Suppressor macrophage treated with lipopolysaccharide for 4 hours (primary cell): ENCODE results near the gene ZNF837.

Experiments
- DNase-seq: peaks from one replicate; pipeline ENCODE4 v3.0.0-alpha.2; 2020

The ZNF837 gene

GRCh38 chr19:58350001-58350861, 30.6 kb downstream of the ZNF837 start:
- no peak for DNase-seq

- DNase-seq, result no peak
Observed at GRCh38 chr19:58349590-58349989, 31.2 kb downstream of the ZNF837 start.

- DNase-seq, result peak; percentile 18
Observed at GRCh38 chr19:58348080-58348479, 32.8 kb downstream of the ZNF837 start.

- DNase-seq, result peak; percentile 85
Observed at GRCh38 chr19:58346961-58347929, 33.6 kb downstream of the ZNF837 start.

GRCh38 chr19:58345558-58345957, 35.3 kb downstream of the ZNF837 start:
- DNase-seq, result no peak

- no peak for DNase-seq
Observed at GRCh38 chr19:58338825-58339558, 41.8 kb downstream of the ZNF837 start.

- DNase-seq, result no peak
Observed at GRCh38 chr19:58338336-58338735, 42.5 kb downstream of the ZNF837 start.

- DNase-seq, result no peak
Observed at GRCh38 chr19:58336820-58337219, 44.0 kb downstream of the ZNF837 start.

- DNase-seq, result no peak
Observed at GRCh38 chr19:58336216-58336615, 44.6 kb downstream of the ZNF837 start.

- no peak for DNase-seq
Observed at GRCh38 chr19:58335630-58336029, 45.2 kb downstream of the ZNF837 start.

GRCh38 chr19:58334691-58335249, 46.1 kb downstream of the ZNF837 start:
- DNase-seq, result no peak

GRCh38 chr19:58332697-58333096, 48.1 kb downstream of the ZNF837 start:
- peak; percentile 19 for DNase-seq

GRCh38 chr19:58330458-58330857, 50.4 kb downstream of the ZNF837 start:
- DNase-seq, result no peak

- peak; percentile 35 for DNase-seq
Observed at GRCh38 chr19:58328999-58329398, 51.8 kb downstream of the ZNF837 start.

GRCh38 chr19:58326914-58327726, 53.7 kb downstream of the ZNF837 start, which contains the start of gene ZSCAN22:
ZSCAN22 (plus strand) TSS chr19:58326994; CDS start chr19:58334803, 7,809 bp downstream.
- DNase-seq, result peak; percentile 96

GRCh38 chr19:58326501-58326913, 54.3 kb downstream of the ZNF837 start:
- no peak for DNase-seq

- no peak for DNase-seq
Observed at GRCh38 chr19:58325311-58326022, 55.4 kb downstream of the ZNF837 start.

- no peak for DNase-seq
Observed at GRCh38 chr19:58319241-58319640, 61.6 kb downstream of the ZNF837 start.

GRCh38 chr19:58318297-58318696, 62.5 kb downstream of the ZNF837 start:
- no peak for DNase-seq
